HG02610 (cell line): ENCODE data around the gene SMIM14.
"Not testable (repeated sequence)": the region's sequence is repeated elsewhere in the genome, so short reads cannot be mapped to it uniquely, and the experiment has no call there.

Source experiments
- ATAC-seq: cut with Tn5 transposase; IDR thresholded peaks from one replicate; pipeline ENCODE4 v1.9.1; 2021; ENCODE audit warnings: mild to moderate bottlenecking, moderate library complexity; ENCODE audit not compliant: unreplicated experiment

Gene SMIM14

GRCh38 chr4:39648827-39649558 is 10.3 kb upstream of the SMIM14 start:
- ATAC-seq = no peak

DNA sequence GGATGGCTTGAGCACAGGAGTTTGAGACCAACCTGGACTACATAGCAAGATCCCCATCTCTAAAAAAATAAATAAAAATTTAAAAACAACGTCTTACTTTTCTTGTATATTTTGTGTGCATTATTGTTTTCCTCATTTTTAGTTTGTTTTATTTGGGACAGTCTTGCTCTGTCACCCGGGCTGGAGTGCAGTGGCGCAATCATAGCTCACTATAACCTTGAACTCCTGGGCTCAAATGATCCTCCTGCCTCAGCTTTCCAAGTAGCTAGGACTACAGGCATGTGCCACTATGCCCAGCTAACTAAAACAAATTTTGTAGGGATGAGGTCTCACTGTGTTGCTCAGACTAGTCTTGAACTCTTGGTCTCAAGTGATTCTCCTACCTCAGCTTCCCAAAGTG is 9.5 kb upstream of the SMIM14 start:
- ATAC-seq = no peak

- ATAC-seq = no peak
These were observed 4.4 kb upstream of the SMIM14 start for GRCh38 chr4:39642885-39643552.

DNA sequence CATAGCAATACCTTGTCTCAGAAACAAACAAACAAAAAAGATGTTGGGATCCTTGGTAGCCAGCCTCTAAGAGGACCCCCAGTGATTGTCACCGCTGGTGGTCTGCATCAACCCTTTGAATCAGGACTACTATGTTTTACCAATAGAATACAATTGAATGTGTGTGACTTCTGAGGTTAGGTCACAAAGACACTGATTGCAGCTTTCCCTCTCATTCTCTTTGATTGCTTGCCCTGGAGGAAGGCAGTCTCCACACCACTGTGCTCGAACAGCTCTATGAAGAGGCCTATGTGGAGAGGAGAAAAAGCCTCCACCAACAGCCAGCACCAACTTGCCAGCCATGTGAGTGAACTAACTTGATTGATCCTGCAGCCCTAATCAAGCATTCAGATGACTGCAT is 2.8 kb upstream of the SMIM14 start:
- ATAC-seq = no peak

GRCh38 chr4:39637586-39638353 is 895 bp downstream of the SMIM14 start:
- no peak for ATAC-seq

- no peak for ATAC-seq
These were observed 1.5 kb downstream of the SMIM14 start for GRCh38 chr4:39637221-39637585.

DNA sequence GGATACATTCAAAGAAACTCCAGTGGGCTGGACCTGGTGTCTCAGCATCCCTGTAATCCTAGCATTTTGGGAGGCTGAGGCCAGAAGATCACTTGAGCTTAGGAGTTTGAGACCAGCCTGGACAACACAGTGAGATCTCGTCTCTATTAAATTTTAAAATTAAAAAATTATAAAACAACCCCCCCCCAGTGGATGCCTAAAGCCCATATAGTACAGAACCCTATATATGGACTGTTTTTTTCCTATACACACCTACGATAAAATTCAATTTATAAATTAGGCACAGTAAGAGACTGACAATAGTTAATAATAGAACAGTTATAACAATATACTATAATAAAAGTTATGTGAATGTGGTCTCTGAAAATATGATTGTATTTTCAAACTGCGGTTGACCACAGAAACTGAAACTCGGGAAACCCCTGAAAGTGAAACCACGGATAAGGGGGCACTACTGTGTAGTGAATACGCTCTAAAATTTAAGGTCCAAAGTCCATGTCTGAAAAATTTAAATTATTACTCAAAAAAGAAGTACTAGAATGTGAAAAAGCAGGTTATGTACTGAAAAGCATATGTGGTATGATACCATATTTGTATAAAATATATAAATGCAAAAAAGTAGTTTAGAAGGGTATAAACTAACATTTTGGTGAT is 2.0 kb downstream of the SMIM14 start:
- ATAC-seq = no peak

- ATAC-seq = no peak
These were observed 3.6 kb downstream of the SMIM14 start for GRCh38 chr4:39635023-39635422.

GRCh38 chr4:39631700-39632079 is 7.0 kb downstream of the SMIM14 start:
- ATAC-seq = peak; percentile 64

DNA sequence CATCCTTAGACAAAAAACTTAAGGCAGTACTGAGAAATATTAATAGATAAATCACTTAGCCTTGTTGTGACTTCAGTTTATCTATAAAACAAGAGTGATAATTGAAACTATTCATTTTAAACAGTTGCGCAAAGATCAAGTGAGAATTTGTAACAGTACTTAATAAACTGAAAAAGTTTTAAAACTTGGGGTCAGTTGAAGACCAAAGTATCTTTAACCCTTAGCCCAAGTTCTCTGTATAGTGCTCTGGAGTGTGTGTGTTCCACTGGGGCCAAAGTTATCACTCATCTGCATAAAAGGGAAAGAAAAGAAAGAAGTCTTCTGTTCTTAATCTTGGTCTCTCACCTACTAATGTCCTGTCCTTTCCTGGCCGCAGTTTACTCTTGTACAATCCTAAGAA is 11.3 kb downstream of the SMIM14 start:
- no peak for ATAC-seq

- no peak for ATAC-seq
These were observed 11.8 kb downstream of the SMIM14 start for GRCh38 chr4:39626913-39627312.

DNA sequence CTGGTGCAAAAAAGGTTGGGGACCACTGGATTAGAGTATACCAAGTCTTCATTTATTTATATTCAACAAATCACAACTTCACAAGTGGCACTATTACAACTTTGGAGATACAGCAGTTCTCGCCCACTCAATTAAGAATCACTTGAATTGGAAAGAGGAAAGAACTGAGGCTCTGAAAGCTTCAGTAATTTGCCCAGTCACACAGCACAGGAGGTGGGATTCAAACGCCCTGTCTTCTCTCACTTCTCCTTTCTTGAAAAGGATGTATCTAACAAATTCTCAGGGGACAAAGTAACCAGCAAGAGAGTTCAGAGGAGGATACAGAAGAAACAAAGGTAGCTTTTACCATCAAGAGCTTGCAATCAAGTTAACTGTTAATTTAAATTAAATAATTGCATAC is 12.4 kb downstream of the SMIM14 start:
- ATAC-seq = peak; percentile 53

DNA sequence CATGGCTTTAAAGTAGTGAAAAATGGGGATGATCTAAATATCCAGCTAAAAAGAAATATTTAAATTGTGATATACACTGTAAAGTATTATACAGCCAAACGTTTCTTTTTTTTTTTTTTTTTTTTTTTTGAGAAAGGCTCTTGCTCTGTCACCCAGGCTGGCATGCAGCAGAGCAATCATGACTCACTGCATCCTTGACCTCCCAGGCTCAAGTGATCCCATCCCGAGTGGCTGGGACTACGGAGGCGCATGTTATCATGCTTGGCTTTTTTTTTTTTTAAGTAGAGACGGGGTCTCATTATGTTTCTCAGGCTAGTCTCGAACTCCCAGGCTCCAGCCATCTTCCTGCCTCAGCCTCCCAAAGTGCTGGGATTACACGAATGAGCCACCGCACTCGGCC is 17.1 kb downstream of the SMIM14 start:
- no peak for ATAC-seq

GRCh38 chr4:39620551-39621313 is 17.9 kb downstream of the SMIM14 start:
- no peak for ATAC-seq

GRCh38 chr4:39617534-39617933 is 21.1 kb downstream of the SMIM14 start:
- no peak for ATAC-seq

- ATAC-seq = no peak
These were observed 22.0 kb downstream of the SMIM14 start for GRCh38 chr4:39616651-39617050.

DNA sequence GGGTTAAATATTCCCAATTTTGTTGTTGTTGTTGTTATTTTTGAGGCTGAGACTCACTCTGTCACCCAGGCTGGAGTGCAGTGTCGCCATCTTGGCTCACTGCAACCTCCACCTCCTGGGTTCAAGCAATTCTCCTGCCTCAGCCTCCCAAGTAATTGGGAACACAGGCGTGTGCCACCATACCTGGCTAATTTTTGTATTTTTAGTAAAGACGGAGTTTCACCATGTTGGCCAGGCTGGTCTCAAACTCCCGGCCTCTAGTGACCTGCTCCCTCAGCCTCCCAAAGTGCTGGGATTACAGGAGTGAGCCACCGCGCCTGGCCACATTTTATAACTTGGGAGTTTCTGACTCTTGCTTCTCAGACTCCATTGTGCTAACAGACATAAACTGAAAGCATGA is 22.6 kb downstream of the SMIM14 start:
- ATAC-seq = not testable (repeated sequence)

GRCh38 chr4:39614487-39615162 is 24.0 kb downstream of the SMIM14 start:
- ATAC-seq = peak; percentile 40

- ATAC-seq = peak; percentile 35
These were observed 25.5 kb downstream of the SMIM14 start for GRCh38 chr4:39613093-39613656.

DNA sequence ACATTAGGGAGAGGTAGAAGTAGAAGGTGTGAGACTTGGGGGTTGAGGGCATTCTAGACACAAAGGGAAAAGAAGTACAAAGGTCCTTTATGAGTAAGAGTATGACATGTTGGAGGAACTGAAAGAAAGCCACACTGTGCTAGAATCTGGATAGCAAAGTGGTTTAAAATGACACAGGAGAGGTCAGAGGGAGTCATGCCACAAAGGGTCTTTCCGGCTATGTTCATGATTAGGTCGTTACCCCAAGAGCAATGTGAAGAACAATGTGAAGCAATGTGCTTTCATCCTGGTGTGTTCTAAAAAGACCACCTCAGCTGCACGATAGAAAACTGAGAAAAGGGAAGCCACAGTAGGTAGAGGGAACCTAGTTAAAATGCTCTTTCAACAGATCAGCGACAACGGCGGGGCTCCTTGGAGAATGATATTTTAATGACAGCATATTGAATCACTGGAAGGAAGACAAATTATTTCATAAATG is 29.2 kb downstream of the SMIM14 start:
- peak; percentile 96 for ATAC-seq
